ENCODE measurements around the gene RNF186.
A peak's percentile ranks its signal among the peaks of the same experiment; 100 is the strongest.
"Not testable (repeated sequence)": the region's sequence is repeated elsewhere in the genome, so short reads cannot be mapped to it uniquely, and the experiment has no call there.

Gene RNF186

GRCh38 chr1:19794583-19794982 is 20.5 kb downstream of the RNF186 start:
- DNase-seq (ENCODE audit: low read depth, low spot score) = no peak

DNA sequence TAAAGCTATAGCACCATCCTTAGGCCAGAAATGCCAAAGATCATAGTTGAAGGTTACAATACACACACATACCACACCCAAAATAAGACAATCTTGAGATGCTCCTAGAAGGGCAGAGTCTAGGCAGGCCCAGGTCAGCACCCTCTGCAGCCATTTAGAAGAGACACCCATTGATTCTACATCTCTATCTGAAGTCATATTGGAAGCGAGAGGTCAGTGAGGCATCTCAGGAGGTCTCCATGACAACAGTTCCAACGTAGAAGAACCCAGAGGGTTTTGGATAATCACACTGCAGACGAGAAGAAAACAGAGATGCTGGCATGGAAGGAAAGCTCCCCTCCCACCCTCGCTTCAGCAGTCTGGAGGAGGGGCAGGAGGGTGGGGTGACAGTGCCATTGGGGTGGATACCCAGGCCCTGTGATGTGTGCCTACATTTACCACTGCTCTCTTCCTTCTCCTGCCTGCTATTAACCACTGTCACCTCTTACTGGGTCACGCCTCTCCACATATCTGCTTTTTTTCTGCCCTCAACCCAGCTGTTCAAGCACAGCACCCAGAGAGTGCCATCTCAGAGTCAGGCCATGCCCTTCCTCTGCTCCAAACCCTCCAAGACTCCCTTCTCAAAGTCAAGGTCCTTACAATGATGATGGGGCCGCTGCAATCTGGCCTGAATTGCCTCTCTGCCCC is 21.6 kb downstream of the RNF186 start:
- no peak for DNase-seq (ENCODE audit: low read depth, low spot score)

DNA sequence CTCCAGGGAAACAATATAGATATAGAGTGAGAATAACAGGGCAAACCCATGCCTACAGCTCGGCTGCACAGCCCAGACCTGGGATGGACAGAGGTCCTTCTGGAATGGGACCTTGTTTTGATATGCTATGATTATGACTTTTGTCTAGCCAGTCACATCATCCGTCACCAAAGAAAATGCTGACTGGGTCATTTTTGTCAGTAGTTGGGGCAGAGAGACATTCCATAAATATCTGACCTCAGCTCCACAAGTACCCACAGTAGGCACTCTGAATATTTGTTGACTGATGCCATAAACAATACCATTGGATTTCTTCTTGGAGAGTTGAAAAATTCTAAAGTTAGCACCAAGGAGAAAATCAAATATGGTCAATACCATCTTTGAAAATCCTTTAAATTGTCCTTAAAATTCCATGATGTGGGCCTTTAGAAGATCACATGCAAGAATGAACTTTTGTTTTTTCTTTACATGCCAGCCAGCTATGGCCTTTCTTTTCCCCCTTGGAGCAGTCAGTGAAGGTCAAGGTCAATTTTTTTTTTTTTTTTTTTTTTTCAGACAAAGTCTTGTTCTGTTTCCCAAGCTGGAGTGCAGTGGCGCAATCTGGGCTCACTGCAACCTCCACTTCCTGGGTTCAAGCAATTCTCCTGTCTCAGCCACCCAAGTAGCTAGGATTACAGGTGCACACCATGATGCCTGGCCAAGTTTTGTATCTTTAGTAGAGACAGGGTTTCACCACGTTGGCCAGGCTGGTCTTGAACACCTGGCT is 22.7 kb downstream of the RNF186 start:
- DNase-seq (ENCODE audit: low read depth, low spot score) = no peak

DNA sequence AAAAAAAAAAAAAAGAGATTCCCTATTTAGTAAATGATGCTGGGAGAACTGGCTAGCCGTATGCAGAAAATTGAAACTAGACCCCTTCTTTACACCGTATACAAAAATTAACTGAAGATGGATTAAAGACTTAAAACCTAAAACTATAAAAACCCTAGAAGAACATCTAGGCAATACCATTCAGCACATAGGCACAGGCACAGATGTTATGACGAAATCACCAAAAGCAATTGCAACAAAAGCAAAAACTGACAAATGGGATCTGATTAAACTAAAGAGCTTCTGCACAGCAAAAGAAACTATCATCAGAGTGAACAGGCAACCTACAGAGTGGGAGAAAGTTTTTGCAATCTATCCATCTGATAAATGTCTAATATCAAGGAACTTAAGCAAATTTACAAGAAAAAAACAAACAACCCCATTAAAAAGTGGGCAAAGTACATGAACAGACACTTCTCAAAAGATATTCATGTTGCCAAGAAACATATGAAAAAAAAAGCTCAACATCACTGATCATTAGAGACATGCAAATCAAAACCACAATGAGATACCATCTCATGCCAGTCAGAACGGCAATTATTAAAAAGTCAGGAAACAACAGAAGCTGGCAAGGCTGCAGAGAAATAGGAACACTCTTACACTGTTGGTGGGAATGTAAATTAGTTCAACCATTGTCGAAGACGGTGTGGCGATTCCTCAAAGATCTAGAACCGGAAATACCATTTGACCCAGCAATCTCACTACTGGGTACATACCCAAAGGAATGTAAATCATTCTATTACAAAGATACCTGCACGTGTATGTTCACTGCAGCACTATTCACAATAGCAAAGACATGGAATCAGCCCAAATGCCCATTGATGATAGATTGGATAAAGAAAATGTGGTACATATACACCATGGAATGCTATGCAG is 24.8 kb downstream of the RNF186 start:
- not testable (repeated sequence) for DNase-seq (ENCODE audit: low read depth, low spot score)

DNA sequence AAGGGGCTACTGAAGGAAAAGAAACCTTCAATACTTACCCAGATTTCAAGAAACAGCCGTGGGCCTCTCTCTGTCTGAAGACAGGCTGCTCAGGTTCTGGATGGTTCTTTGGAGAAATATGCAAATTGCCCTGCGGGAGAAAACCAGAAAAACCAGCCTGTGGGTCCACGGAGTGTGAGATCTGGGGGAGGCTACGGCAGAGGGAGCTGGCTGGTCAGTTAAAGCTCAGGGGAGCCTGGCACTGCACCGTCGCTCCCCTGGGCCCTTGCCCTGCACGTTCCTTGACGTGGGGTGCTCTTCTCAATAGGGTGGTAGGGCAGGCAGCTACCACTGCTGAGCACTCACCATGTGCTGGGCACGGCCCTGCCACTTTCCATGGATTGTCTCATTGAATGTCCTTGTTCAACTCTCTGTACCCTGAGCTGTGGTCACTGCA is 28.1 kb downstream of the RNF186 start:
- DNase-seq (ENCODE audit: low read depth, low spot score) = peak; percentile 60

- no peak for DNase-seq (ENCODE audit: low read depth, low spot score)
Measured at GRCh38 chr1:19785660-19786059, 29.4 kb downstream of the RNF186 start.

GRCh38 chr1:19780267-19780877 is 34.7 kb downstream of the RNF186 start:
- no peak for DNase-seq (ENCODE audit: low read depth, low spot score)

DNA sequence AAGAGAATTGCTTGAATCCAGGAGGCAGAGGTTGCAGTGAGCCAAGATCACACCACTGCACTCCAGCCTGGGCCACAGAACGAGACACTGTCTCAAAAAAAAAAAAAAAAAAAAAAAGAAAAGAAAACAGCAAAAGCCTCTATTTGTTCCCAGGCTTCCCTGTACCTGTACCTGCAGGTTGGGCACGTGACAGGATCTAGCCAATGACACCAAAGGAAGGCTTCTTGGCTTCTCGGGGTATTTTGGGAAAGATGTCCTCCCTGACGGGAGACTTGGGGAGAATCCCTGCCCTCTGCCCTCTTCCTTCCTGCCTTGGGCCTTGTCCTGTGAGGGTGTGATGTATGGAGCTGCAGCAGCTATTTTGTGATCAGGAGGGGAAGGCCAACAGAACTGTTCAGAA is 38.1 kb downstream of the RNF186 start:
- no peak for DNase-seq (ENCODE audit: low read depth, low spot score)

DNA sequence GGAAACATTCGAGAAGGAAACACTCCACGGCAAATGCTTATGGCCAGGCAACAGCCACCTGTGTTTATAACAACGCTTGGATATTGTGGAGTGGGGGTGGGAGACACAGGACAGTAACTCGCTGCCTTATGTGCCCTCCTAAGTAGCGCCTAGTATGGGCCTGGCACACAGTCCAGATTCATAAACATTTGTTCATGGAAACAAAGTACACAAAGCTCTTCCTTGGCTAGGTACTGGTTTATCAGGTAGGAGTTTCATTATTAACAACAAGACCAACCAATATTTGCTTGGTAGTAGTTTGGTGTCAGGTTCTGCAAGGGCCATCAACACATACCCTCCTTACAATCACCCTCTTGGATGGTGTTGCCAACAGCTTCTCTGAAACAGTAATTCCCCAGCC is 38.8 kb downstream of the RNF186 start:
- no peak for DNase-seq (ENCODE audit: low read depth, low spot score)

DNA sequence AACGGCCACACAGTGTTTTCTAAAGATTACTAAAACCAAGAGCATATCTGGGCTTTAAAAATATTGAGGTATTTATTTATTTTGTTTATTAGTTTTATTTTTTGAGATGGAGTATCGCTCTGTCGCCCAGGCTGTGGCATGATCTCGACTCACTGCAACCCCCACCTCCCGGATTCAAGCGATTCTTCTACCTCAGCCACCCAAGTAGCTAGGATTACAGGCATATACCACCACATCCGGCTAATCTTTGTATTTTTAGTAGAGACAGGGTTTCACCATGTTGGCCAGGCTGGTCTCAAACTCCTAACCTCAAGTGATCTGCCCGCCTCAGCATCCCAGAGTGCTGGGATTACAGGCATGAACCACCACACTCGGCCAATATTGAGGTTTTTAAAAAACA is 39.3 kb downstream of the RNF186 start:
- no peak for DNase-seq (ENCODE audit: low read depth, low spot score)

DNA sequence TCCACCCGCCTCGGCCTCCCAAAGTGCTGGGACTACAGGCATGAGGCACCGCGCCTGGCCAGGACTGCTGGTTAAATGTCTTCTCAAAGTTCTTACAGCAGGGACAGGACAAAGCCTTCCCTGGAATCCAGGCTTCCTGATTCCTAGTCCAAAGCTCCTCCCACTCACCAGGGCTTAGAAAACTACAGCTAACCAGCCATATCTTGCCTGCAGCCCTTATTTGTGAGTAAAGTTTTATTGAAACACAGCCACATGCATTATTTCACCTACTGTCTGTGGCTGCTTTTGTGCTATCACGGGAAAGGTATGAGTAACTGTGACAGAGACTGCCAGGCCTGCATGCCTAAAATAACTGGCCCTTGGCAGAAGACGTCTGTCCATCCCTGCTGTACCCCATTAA is 39.8 kb downstream of the RNF186 start:
- no peak for DNase-seq (ENCODE audit: low read depth, low spot score)

DNA sequence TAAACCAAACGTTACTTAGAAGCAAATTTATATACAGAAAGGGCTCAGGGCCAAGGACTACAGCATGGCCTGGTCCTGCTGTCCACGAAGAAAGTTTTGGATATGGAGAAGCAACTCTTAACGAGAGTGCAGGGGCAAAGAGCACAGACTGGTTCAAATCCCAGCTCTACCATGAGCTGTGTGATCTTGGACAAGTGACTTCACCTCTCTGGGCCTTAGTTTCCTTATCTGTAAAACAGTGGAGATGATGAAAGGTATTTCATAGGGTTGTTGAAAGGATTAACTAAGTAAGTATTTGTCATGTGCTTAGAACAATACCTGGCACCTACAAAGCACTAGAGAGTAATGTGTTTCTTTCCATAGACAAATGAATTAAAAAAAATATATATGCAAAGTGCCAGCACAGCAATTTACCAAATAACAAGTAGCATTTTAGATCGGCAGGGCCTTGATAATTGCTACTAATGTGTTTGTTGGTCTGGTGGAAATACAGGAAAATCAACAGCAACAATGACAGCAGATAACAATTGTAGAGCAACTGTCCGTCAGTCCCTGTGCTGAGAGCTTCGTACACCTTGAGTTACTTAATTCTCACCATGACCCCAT is 40.8 kb downstream of the RNF186 start:
- DNase-seq (ENCODE audit: low read depth, low spot score) = no peak

DNA sequence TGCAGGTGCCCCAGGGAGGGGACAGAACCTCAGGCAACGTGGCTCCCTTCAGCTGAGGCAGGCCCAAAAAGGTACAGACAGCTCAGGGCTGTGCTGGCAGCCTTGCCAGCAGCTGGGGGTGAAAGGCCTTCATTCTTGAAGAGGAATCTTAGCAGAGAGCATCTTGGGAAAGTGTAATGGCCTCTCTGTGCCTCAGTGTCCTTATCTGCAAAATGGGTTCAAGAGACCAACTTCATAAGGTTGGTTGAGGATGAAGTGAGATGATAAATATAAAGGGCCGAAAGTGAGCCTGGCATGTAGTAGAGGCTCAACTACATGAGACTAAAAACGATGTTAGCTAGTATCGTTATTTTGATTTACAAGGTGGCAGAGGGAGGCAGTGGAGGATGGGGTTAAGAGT is 41.6 kb downstream of the RNF186 start:
- no peak for DNase-seq (ENCODE audit: low read depth, low spot score)

GRCh38 chr1:19772053-19772452 is 43.0 kb downstream of the RNF186 start:
- no peak for DNase-seq (ENCODE audit: low read depth, low spot score)

- DNase-seq (ENCODE audit: low read depth, low spot score) = no peak
Measured at GRCh38 chr1:19771350-19771749, 43.7 kb downstream of the RNF186 start.

GRCh38 chr1:19770436-19771190 is 44.5 kb downstream of the RNF186 start:
- DNase-seq (ENCODE audit: low read depth, low spot score) = no peak

GRCh38 chr1:19769211-19769932 is 45.7 kb downstream of the RNF186 start:
- DNase-seq (ENCODE audit: low read depth, low spot score) = no peak

DNA sequence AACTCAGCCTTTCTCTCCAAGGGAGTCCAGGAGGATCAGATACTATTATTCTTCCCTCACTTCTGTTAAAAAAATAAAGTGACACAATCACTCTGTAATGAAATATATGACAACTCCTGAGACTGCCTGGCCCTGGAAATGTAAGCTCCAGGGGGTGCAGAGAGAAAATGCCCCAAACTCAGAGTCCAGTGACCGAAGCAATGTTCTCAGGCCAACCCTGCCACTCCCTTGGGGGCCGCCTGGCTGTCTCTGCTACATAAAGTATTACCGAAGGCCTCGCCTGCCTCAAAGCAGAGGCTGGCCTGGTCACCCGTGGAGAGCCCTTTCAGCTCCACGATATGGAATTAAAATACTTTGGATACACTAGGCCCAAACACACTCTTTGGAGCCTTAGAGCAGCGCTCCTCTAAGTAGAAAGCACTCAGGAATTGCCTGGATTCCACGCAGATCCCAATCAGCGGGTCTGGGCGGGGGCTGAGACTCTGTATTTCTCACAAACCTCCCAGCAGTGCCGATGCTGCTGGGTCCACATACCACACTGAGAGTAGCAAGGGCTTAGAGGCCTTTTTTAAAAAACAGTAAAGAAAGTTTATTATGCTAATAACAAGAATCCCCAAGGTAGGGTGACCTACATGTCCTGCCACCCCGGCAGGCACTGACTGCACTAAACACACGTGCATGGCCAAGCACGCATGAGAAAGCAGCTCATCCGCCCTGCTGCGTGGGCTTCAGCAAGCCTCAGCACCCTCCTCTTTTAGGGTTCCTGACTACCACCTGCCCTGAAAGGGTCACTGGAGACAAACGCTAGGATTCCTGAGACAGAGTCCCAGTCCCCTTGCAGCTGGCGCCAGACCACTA is 46.5 kb downstream of the RNF186 start:
- DNase-seq (ENCODE audit: low read depth, low spot score) = no peak

GRCh38 chr1:19765623-19766022 is 49.5 kb downstream of the RNF186 start:
- no peak for DNase-seq (ENCODE audit: low read depth, low spot score)

All from iPS DF 19.7 (cell line).